ENCODE data around the gene MYL12B. TPM values are rescaled to one million over a fixed set of nuclear protein-coding genes. Genes with fewer than 3 reads are reported as not detected.

Gene MYL12B
- total and polyA plus RNA-seq, 2 of the 8 experiments (the other 6 are each of a cell fraction or from before 2014, with no cell fraction given), result 174 to 188 TPM

DNA sequence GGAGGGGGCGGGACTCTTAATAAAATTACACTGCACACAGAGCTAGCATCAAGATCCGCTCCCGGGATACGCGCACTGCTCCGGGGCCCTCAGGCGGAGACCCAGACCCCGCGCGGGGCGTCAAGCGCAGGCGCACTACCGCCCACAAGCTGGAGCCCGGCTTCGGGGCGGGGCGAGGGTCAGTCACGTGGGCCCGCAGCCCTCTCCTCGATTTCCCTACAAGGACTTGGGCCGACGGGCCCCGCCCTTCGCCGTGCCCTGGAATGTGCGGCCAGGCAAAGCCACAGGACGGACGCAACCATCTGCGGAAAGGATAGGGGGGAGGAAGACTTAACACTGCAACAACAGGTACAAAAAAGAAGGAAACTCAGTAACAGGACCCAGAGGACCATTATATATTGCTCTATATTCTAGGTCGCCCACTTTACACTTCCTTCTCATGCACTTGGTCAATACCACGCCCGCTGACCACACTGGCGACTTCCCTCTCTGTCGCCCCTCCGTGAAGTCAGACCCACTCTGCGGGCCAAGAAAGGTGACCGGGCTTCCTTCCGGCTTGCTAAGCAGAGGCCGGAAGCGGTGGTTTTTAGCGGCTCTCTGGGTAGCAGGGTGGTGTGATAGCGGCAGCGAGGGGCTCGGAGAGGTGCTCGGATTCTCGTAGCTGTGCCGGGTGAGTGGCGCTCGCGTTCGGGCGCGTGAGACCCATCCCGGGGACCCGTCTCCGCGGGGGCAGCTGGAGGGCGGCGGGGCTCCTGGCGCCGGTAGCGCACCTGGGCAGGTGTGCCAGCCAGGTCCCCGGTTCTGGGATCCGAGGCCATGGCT lies 14.5 kb upstream of the MYL12B start, which contains the start of gene MYL12A:
Gene MYL12A, plus strand, starts transcription at position 562 of the 822 bp plus-strand sequence. CDS start 5,447 bp downstream, outside the sequence.
- H3K9ac ChIP-seq (replicated peaks in 1 of 4; ENCODE audit: extremely low read depth in 1 of 4, low read depth in 3 of 4, low read length in 3 of 4), result peak within 1 kb of the TSS; percentile 93 to 99 (median 98)
- peaks cover 7% of the 10 kb centered on the region; the same call in 1 of the 2 replicates for H3K23me2 ChIP-seq (ENCODE audit: low read depth, low read length)
- FAIRE-seq (peak; percentile 73), DNase-seq (ENCODE audit: low read depth in 1 of 2, low spot score in 2 of 2) (peak; percentile 98)
- H2BK12ac ChIP-seq (ENCODE audit: low read depth, low read length), result peak within 1 kb of the TSS; percentile 94
- WGBS, 2 experiments (ENCODE audit: extremely low coverage in 1 of 2, insufficient coverage in 1 of 2, insufficient read length in 1 of 2, insufficient replicate concordance in 2 of 2, low coverage in 1 of 2, low lambda C conversion rate in 2 of 2, missing lambda C conversion rate in 1 of 2), result 1% methylated on average over 55 of the region's 65 CpGs; no CpG with 5 or more reads in 1 of the 2 experiments
- peak within 1 kb of the TSS; percentile 99 for H2BK5ac ChIP-seq (ENCODE audit: low read depth, low read length)
- H4K91ac ChIP-seq (replicated peaks; ENCODE audit: insufficient read length, low read length), result peak within 1 kb of the TSS; percentile 82
- no peak within 1 kb of the TSS for H3K23ac ChIP-seq (ENCODE audit: insufficient read length)
- H2BK120ac ChIP-seq (replicated peaks; ENCODE audit: low read depth, low read length), result no peak within 1 kb of the TSS
- peak within 1 kb of the TSS; percentile 97; the same call in 1 of the 2 replicates for H2AFZ ChIP-seq (ENCODE audit: low read length)
- H2AK5ac ChIP-seq (ENCODE audit: low read depth, low read length), result 0 out of 2 replicates have a peak within 1 kb of the TSS, but pooled peaks have one; percentile 46
- H4K20me1 ChIP-seq (replicated peaks in 1 of 2; ENCODE audit: control insufficient read depth in 1 of 2, insufficient read depth in 2 of 2, low read length in 2 of 2), result peaks cover 4 to 10% of the 10 kb centered on the region in 2 experiments
- H3K4ac ChIP-seq (replicated peaks; ENCODE audit: insufficient read length, low read depth, low read length), result no peak within 1 kb of the TSS
- ChIA-PET CTCF (ENCODE audit: partially characterized antibody) (interaction anchor here (0.7 to 3.0 kb wide), 11 partner anchors 9 to 338 kb away, joined by 3 to 13 read pairs (median 3); no protein-coding TSS in a partner anchor), POLR2A (ENCODE audit: partially characterized antibody) (interaction anchor here (0.6 to 6.3 kb wide), 31 partner anchors 9 to 591 kb away, joined by 3 to 60 read pairs (median 4); partner anchors contain the start of genes LPIN2, MYL12B, MYOM1 and SMCHD1)
- peak within 1 kb of the TSS; percentile 68; the same call in 1 of the 2 replicates for H2BK20ac ChIP-seq (ENCODE audit: low read length)
- H3K9me3 ChIP-seq (ENCODE audit: insufficient read depth in 2 of 2, low read depth in 1 of 2, low read length in 1 of 2), result 0 out of 4 replicates have a peak, but pooled peaks cover 0 to under 1% of the 10 kb centered on the region in 2 experiments
- H4K8ac ChIP-seq (ENCODE audit: extremely low read depth, insufficient read depth, low read length), result peak within 1 kb of the TSS; percentile 95
- H3K4me2 ChIP-seq (ENCODE audit: insufficient read depth in 1 of 2, low read depth in 2 of 2, low read length in 2 of 2), result peak within 1 kb of the TSS; percentile 82 to 83
- H3K27me3 ChIP-seq (replicated peaks in 1 of 4; ENCODE audit: control insufficient read depth in 3 of 4, extremely low read depth in 1 of 4, insufficient read depth in 3 of 4, low read length in 3 of 4), result no peaks in the 10 kb centered on the region
- 0 out of 2 replicates have a peak within 1 kb of the TSS, but pooled peaks have one; percentile 81 for H2BK15ac ChIP-seq (ENCODE audit: low read length)
- H3K4me1 ChIP-seq (replicated peaks in 1 of 4; ENCODE audit: control insufficient read depth in 3 of 4, insufficient read depth in 4 of 4, low read length in 3 of 4), result peaks cover 0 to 9% (median 1%) of the 10 kb centered on the region in 4 experiments; a peak in 2 of 7 replicates
- H3K27ac ChIP-seq (ENCODE audit: low read depth, low read length), result peak within 1 kb of the TSS; percentile 99
- H3K14ac ChIP-seq (ENCODE audit: insufficient read length), result no peak within 1 kb of the TSS
- H3K36me3 ChIP-seq (ENCODE audit: control insufficient read depth in 2 of 4, insufficient read depth in 4 of 4, low read length in 3 of 4), result peaks cover 0 to 4% (median 2%) of the 10 kb centered on the region in 4 experiments; a peak in 4 of 8 replicates
- H3K56ac ChIP-seq (replicated peaks; ENCODE audit: insufficient read length, low read depth, low read length), result peak within 1 kb of the TSS; percentile 84
- peak within 1 kb of the TSS; percentile 86 to 91 (median 89) for H3K4me3 ChIP-seq (ENCODE audit: extremely low read depth in 1 of 4, insufficient read depth in 2 of 4, low read depth in 3 of 4, low read length in 4 of 4)
- no peaks in the 10 kb centered on the region for H3K79me1 ChIP-seq (ENCODE audit: low read depth, low read length)
- H4K5ac ChIP-seq (ENCODE audit: insufficient read length, low read depth, low read length), result peak within 1 kb of the TSS; percentile 99
- H3K79me2 ChIP-seq (ENCODE audit: control insufficient read depth in 1 of 2, insufficient read depth in 2 of 2, low read length in 2 of 2), result peaks cover 8 to 48% of the 10 kb centered on the region in 2 experiments; a peak in 3 of 4 replicates
- H3K18ac ChIP-seq (ENCODE audit: extremely low read depth, low read length), result peak within 1 kb of the TSS; percentile 92
- TF ChIP-seq TBP (IDR thresholded peaks at IDR 0.05; ENCODE audit: low read depth, low read length) (peak; percentile 93), CBX5 (IDR thresholded peaks at IDR 0.05; ENCODE audit: low read depth, low read length) (no peak), TAF1 (IDR thresholded peaks at IDR 0.05; ENCODE audit: low read depth, low read length) (peak; percentile 95), TAF7 (optimal IDR thresholded peaks at IDR 0.05; ENCODE audit: borderline replicate concordance, low read depth, low read length) (peak; percentile 90), KDM1A (IDR thresholded peaks at IDR 0.05; ENCODE audit: borderline replicate concordance, low read length) (no peak), ZNF274 (IDR thresholded peaks at IDR 0.05; ENCODE audit: borderline replicate concordance, extremely low read depth, low read length) (no peak), EZH2 (IDR thresholded peaks at IDR 0.05; ENCODE audit: low read depth, low read length, severe bottlenecking) (no peak), RAD21 (IDR thresholded peaks at IDR 0.05 in 1 of 2, conservative IDR thresholded peaks at IDR 0.05 in 1 of 2; ENCODE audit: low read depth in 2 of 2, low read length in 2 of 2) (no peak), FOSL1 (IDR thresholded peaks at IDR 0.05; ENCODE audit: insufficient read depth, low read depth, low read length) (no peak), SUZ12 (IDR thresholded peaks at IDR 0.05; ENCODE audit: low read length) (no peak)

All from H1 (cell line).